Thoracic aorta (tissue), 2 donors: Measurements from ENCODE around the gene PRC1. TPM values are rescaled to one million over a fixed set of nuclear protein-coding genes. Genes with fewer than 3 reads are reported as not detected.
A peak's percentile ranks its signal among the peaks of the same experiment; 100 is the strongest.

Experiments used
- ATAC-seq: fragments of 150-250 bp; one replicate; pipeline ENCODE4 v1.8.0; 2017; ENCODE audit warnings: low read depth; ENCODE audit not compliant: insufficient number of reproducible peaks, low FRiP score
- DNase-seq: peaks from one replicate; pipeline ENCODE4 v3.0.0-alpha.2; 2020; ENCODE audit warnings: low spot score
- H3K27ac ChIP-seq, 2 donors: fragments of 200-600 bp; sonication (generic); 1 replicate in 1 of 2; 2 replicates in 1 of 2; pipeline ENCODE4 v1.5.1; 2016; ENCODE audit warnings: mild to moderate bottlenecking in 2 of 2, moderate library complexity in 2 of 2
- H3K27me3 ChIP-seq: fragments of 200-600 bp; sonication (generic); replicated peaks from 2 replicates; pipeline ENCODE4 v1.6.0; 2016; ENCODE audit warnings: mild to moderate bottlenecking; ENCODE audit not compliant: insufficient read depth
- H3K36me3 ChIP-seq: fragments of 200-600 bp; sonication (generic); one replicate; pipeline ENCODE4 v1.5.1; 2016
- H3K4me1 ChIP-seq, 2 donors: fragments of 200-600 bp; sonication (generic); 1 replicate in 1 of 2; 2 replicates in 1 of 2; pipeline versions ENCODE4 v1.5.1 to v1.6.0; 2016; ENCODE audit warnings: low read depth in 2 of 2, mild to moderate bottlenecking in 1 of 2; ENCODE audit not compliant: control insufficient read depth in 1 of 2
- H3K4me3 ChIP-seq: fragments of 200-600 bp; sonication (generic); 2 replicates; pipeline ENCODE4 v1.5.1; 2016; ENCODE audit warnings: mild to moderate bottlenecking
- H3K9me3 ChIP-seq: fragments of 200-600 bp; sonication (generic); 2 replicates; pipeline ENCODE4 v1.5.1; 2016
- CTCF ChIP-seq: fragments of 200-600 bp; sonication (generic); IDR thresholded peaks from one replicate; pipeline ENCODE4 v1.5.1; 2019; ENCODE audit warnings: antibody characterized with exemption
- total RNA-seq, 2 donors: library from RNA; depleted of rRNA; stranded (reverse); fragments of >200 nt; gene quantifications; one replicate each; pipeline versions ENCODE4 v1.1.0 to v1.2.3, GENCODE V29; 2016

The PRC1 gene
- total RNA-seq = 10 to 100 TPM in 1 of 2 donors, 1 to 10 TPM in 1; 5.1 to 20.5 TPM

- DNase-seq = peak; percentile 92
- peaks cover 3 to 10% of the 10 kb centered on the region in 2 donors for H3K4me1 ChIP-seq
- peak within 1 kb of the TSS; percentile 82 to 92 for H3K27ac ChIP-seq
- H3K9me3 ChIP-seq = no peaks in the 10 kb centered on the region
- no peak for TF ChIP-seq CTCF
- peaks cover 4% of the 10 kb centered on the region for H3K36me3 ChIP-seq
- peak; percentile 98 for ATAC-seq
- H3K4me3 ChIP-seq = peak within 1 kb of the TSS; percentile 91
- no peaks in the 10 kb centered on the region for H3K27me3 ChIP-seq
Measured at GRCh38 chr15:90994417-90995311, at the start of gene PRC1. Gene PRC1 (minus strand): TSS chr15:90994535. CDS start chr15:90994417, 118 bp downstream.

- Histone ChIP-seq H3K27me3 (no peaks in the 10 kb centered on the region), H3K4me3 (no peak overlapping the region), H3K9me3 (no peaks in the 10 kb centered on the region), H3K27ac (no peak overlapping the region), H3K36me3 (no peaks in the 10 kb centered on the region), H3K4me1 (no peaks in the 10 kb centered on the region)
- ATAC-seq = no peak
- DNase-seq = no peak
- no peak for TF ChIP-seq CTCF
Measured at GRCh38 chr15:91043202-91043874, 49.0 kb upstream of the PRC1 start.

GRCh38 chr15:91040856-91041255 is 46.5 kb upstream of the PRC1 start:
- ATAC-seq = no peak
- no peak for TF ChIP-seq CTCF
- H3K9me3 ChIP-seq = no peaks in the 10 kb centered on the region
- H3K27ac ChIP-seq = no peak overlapping the region
- no peaks in the 10 kb centered on the region for H3K36me3 ChIP-seq
- DNase-seq = no peak
- H3K27me3 ChIP-seq = no peaks in the 10 kb centered on the region
- H3K4me3 ChIP-seq = no peak overlapping the region
- H3K4me1 ChIP-seq = no peaks in the 10 kb centered on the region

GRCh38 chr15:91039996-91040395 is 45.7 kb upstream of the PRC1 start:
- no peak for TF ChIP-seq CTCF
- H3K27me3 ChIP-seq = no peaks in the 10 kb centered on the region
- no peaks in the 10 kb centered on the region for H3K9me3 ChIP-seq
- no peaks in the 10 kb centered on the region for H3K36me3 ChIP-seq
- ATAC-seq (no peak), DNase-seq (no peak)
- no peaks in the 10 kb centered on the region for H3K4me1 ChIP-seq
- no peak overlapping the region for H3K27ac ChIP-seq
- no peak overlapping the region for H3K4me3 ChIP-seq
